Neuronal stem cell (in vitro differentiated cells): Measurements from ENCODE around the gene FAM81B. TPM values are rescaled to one million over a fixed set of nuclear protein-coding genes. Genes with fewer than 3 reads are reported as not detected.
"Not testable (repeated sequence)": the region's sequence is repeated elsewhere in the genome, so short reads cannot be mapped to it uniquely, and the experiment has no call there.

Experiments used
- DNase-seq: peaks from one replicate; pipeline ENCODE4 v3.0.0-alpha.2; 2013; ENCODE audit warnings: low spot score
- H2AFZ ChIP-seq: one replicate; pipeline ENCODE4 v1.6.1; 2013; ENCODE audit warnings: mild to moderate bottlenecking, low read length, inconsistent platforms
- H2AK5ac ChIP-seq: 2 replicates; pipeline ENCODE4 v1.6.1; 2013; ENCODE audit warnings: low read depth, mild to moderate bottlenecking, inconsistent platforms, low read length, moderate library complexity, mixed read lengths
- H2BK120ac ChIP-seq: 2 replicates; pipeline ENCODE4 v1.6.1; 2013; ENCODE audit warnings: low read depth, mild to moderate bottlenecking, inconsistent platforms, low read length, moderate library complexity, mixed read lengths
- H2BK12ac ChIP-seq: one replicate; pipeline ENCODE4 v1.6.1; 2013; ENCODE audit warnings: low read length, inconsistent platforms
- H2BK15ac ChIP-seq: 2 replicates; pipeline ENCODE4 v1.6.1; 2013; ENCODE audit warnings: mild to moderate bottlenecking, low read length, inconsistent platforms, mixed read lengths
- H2BK5ac ChIP-seq: one replicate; pipeline ENCODE4 v1.6.1; 2013; ENCODE audit warnings: inconsistent platforms, mild to moderate bottlenecking, low read length, moderate library complexity
- H3K14ac ChIP-seq: one replicate; pipeline ENCODE4 v1.6.1; 2013; ENCODE audit warnings: low read length, inconsistent platforms
- H3K18ac ChIP-seq: 2 replicates; pipeline ENCODE4 v1.6.1; 2013; ENCODE audit warnings: low read length, inconsistent platforms
- H3K23ac ChIP-seq: 2 replicates; pipeline ENCODE4 v1.6.1; 2013; ENCODE audit warnings: low read depth, mild to moderate bottlenecking, mixed read lengths, low read length, inconsistent platforms; ENCODE audit not compliant: poor library complexity
- H3K27ac ChIP-seq: replicated peaks from 3 replicates; pipeline ENCODE4 v1.5.1; 2013; ENCODE audit warnings: low read length, inconsistent platforms
- H3K27me3 ChIP-seq, 3 experiments: 2 replicates each; pipeline ENCODE4 v1.6.1; 2013; ENCODE audit warnings: low read length in 3 of 3, mild to moderate bottlenecking in 2 of 3, inconsistent platforms in 1 of 3, low read depth in 1 of 3, mixed read lengths in 1 of 3, moderate library complexity in 1 of 3; ENCODE audit not compliant: control insufficient read depth in 3 of 3, insufficient read depth in 3 of 3
- H3K36me3 ChIP-seq, 2 donors: replicated peaks in 1 of 2; 2 replicates each; pipeline ENCODE4 v1.6.1; 2013; ENCODE audit warnings: low read length in 2 of 2; ENCODE audit not compliant: control insufficient read depth in 2 of 2, insufficient read depth in 2 of 2
- H3K4ac ChIP-seq: 2 replicates; pipeline ENCODE4 v1.6.1; 2013; ENCODE audit warnings: inconsistent platforms, mild to moderate bottlenecking, low read length, moderate library complexity
- H3K4me1 ChIP-seq, 2 donors: 1 replicate in 1 of 2; 2 replicates in 1 of 2; pipeline ENCODE4 v1.6.1; 2013; ENCODE audit warnings: low read length in 2 of 2, low read depth in 1 of 2; ENCODE audit not compliant: control insufficient read depth in 2 of 2, insufficient read depth in 1 of 2
- H3K4me2 ChIP-seq: one replicate; pipeline ENCODE4 v1.6.1; 2013; ENCODE audit warnings: mild to moderate bottlenecking, low read length, inconsistent platforms; ENCODE audit not compliant: insufficient read depth, poor library complexity, severe bottlenecking
- H3K4me3 ChIP-seq, 2 donors: 2 replicates each; pipeline ENCODE4 v1.5.1; 2013; ENCODE audit warnings: low read length in 2 of 2, mild to moderate bottlenecking in 2 of 2, inconsistent platforms in 1 of 2, moderate library complexity in 1 of 2
- H3K79me1 ChIP-seq: one replicate; pipeline ENCODE4 v1.6.1; 2013; ENCODE audit warnings: low read depth, mild to moderate bottlenecking, inconsistent platforms, low read length, moderate library complexity
- H3K9ac ChIP-seq: one replicate; pipeline ENCODE4 v1.6.1; 2013; ENCODE audit warnings: mild to moderate bottlenecking, low read depth, low read length, inconsistent platforms; ENCODE audit not compliant: poor library complexity
- H3K9me3 ChIP-seq, 2 donors: replicated peaks in 1 of 2; 2 replicates each; pipeline versions ENCODE3 to v1.6.1; 2013; ENCODE audit warnings: low read length in 2 of 2, mild to moderate bottlenecking in 2 of 2, inconsistent platforms in 1 of 2, low read depth in 1 of 2, mixed read lengths in 1 of 2, moderate library complexity in 1 of 2; ENCODE audit not compliant: control insufficient read depth in 2 of 2, insufficient read depth in 1 of 2
- H4K8ac ChIP-seq: one replicate; pipeline ENCODE4 v1.6.1; 2013; ENCODE audit warnings: low read depth, mild to moderate bottlenecking, inconsistent platforms, low read length, moderate library complexity
- H4K91ac ChIP-seq: one replicate; pipeline ENCODE4 v1.6.1; 2013; ENCODE audit warnings: low read length, low read depth, mild to moderate bottlenecking, inconsistent platforms; ENCODE audit not compliant: poor library complexity
- WGBS, 2 donors: extraction: QIAGEN DNeasy Blood & Tissue Kit; methylation state at CpG; one replicate each; pipeline ENCODE4 v1.1.7; 2013; ENCODE audit warnings: missing lambda C conversion rate in 2 of 2, mixed read lengths in 1 of 2; ENCODE audit not compliant: insufficient read length in 2 of 2, insufficient replicate concordance in 1 of 2; ENCODE audit errors: extremely low coverage in 2 of 2; 5-methylcytosine and 5-hydroxymethylcytosine counted together
- polyA plus RNA-seq, 2 experiments: library from polyadenylated mRNA; stranded (reverse); fragments of 200-250 nt; gene quantifications; one replicate each; pipeline ENCODE4 v1.2.3, GENCODE V29; 2013

The FAM81B gene, protein sequence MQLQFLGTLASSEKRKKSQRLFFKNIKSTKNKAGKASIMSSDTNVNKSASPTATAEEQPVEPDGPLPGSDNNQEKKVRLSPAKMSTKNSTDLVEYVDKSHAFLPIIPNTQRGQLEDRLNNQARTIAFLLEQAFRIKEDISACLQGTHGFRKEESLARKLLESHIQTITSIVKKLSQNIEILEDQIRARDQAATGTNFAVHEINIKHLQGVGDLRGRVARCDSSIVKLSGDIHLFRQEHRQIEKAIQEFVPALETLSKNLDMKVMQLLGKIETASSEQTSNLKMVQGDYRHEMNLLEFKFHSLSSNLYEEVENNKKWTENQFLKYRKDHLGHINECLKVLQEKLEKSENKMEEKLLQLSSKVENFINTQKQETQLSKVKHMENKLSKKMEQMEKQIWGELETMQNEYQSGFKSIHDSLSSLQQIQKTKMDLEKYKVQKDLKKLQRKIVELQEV
- polyA plus RNA-seq (2013, experiment 1 of 2): 0.13 TPM
- 0.10 TPM for polyA plus RNA-seq (2013, experiment 2 of 2)

- H3K9me3 ChIP-seq: no peaks in the 10 kb centered on the region
- no peak within 1 kb of the TSS for H3K4me3 ChIP-seq
- no peak within 1 kb of the TSS for H2AK5ac ChIP-seq
- H2BK15ac ChIP-seq: no peak within 1 kb of the TSS
- H3K27ac ChIP-seq: no peak within 1 kb of the TSS
- H2AFZ ChIP-seq: no peak within 1 kb of the TSS
- no peak within 1 kb of the TSS for H3K9ac ChIP-seq
- no peak within 1 kb of the TSS for H4K91ac ChIP-seq
- H2BK12ac ChIP-seq: no peak within 1 kb of the TSS
- H2BK120ac ChIP-seq: no peak within 1 kb of the TSS
- no peak within 1 kb of the TSS for H3K4me2 ChIP-seq
- WGBS, 2 donors: no CpG with 5 or more reads among the region's 2 CpGs
- H3K4me1 ChIP-seq: peaks cover 0 to 6% of the 10 kb centered on the region in 2 donors
- no peak within 1 kb of the TSS for H3K18ac ChIP-seq
- H3K27me3 ChIP-seq: no peaks in the 10 kb centered on the region
- H3K79me1 ChIP-seq: no peaks in the 10 kb centered on the region
- no peaks in the 10 kb centered on the region for H3K36me3 ChIP-seq
- no peak within 1 kb of the TSS for H3K23ac ChIP-seq
- no peak within 1 kb of the TSS for H3K4ac ChIP-seq
- no peak within 1 kb of the TSS for H4K8ac ChIP-seq
- H2BK5ac ChIP-seq: no peak within 1 kb of the TSS
- no peak within 1 kb of the TSS for H3K14ac ChIP-seq
- no peak for DNase-seq
Observed at GRCh38 chr5:95390812-95391492, at the start of gene FAM81B. Gene FAM81B (plus strand): TSS chr5:95391366. CDS start chr5:95391390, 24 bp downstream.

DNA sequence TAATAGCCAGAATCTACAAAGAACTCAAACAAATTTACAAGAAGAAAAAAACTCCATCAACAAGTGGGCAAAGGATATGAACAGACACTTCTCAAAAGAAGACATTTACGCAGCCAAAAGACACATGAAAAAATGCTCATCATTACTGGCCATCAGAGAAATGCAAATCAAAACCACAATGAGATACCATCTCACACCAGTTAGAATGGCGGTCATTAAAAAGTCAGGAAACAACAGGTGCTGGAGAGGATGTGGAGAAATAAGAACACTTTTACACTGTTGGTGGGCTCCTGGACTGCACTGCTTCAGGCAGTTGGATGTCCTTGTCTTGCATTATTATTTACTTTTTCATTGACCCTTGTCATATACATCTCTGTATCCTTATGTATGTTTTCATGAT lies 49.7 kb upstream of the FAM81B start:
- not testable (repeated sequence) for H3K27ac ChIP-seq, H3K14ac ChIP-seq, H4K91ac ChIP-seq, H3K23ac ChIP-seq, H3K4me1 ChIP-seq, H2AFZ ChIP-seq, H3K9ac ChIP-seq, H3K4me2 ChIP-seq, H2BK12ac ChIP-seq, H2BK5ac ChIP-seq, H3K18ac ChIP-seq, H3K9me3 ChIP-seq, H3K27me3 ChIP-seq, H3K79me1 ChIP-seq, H3K36me3 ChIP-seq, H2BK120ac ChIP-seq, H4K8ac ChIP-seq, H2AK5ac ChIP-seq, H3K4me3 ChIP-seq, H2BK15ac ChIP-seq, DNase-seq, H3K4ac ChIP-seq
- no CpG with 5 or more reads among the region's 2 CpGs for WGBS, 2 donors

DNA sequence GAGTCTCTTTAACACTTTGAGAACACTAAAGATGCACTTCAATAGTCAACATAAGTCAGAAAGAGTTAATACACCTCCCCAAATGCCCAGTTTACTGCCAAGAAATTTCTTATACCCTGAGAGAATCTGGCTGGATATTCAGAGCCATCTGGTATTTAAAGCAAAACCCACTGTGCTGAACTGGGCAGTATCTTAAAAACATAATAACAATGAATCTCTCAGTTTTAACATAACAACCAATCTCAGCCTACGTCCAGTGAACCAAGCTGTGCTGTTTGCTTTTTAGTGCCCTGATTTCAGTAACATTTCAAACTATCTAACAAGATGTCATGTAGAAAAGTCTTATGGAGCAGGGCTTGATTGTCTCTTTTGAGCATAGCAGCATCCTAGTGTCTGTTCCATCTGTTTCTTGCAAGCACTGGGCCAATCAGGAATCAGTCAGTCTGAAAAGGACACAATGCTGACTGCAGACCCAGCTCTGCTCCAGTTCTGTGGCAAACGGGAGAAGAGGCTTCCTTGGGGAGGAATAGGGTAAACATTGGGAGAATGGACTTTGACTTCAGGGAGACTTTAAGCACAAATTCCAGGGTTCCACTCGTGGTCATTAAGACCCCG lies 43.6 kb upstream of the FAM81B start:
- Histone ChIP-seq H3K9ac (no peak overlapping the region), H3K18ac (no peak overlapping the region), H2BK120ac (no peak overlapping the region), H3K27ac (no peak overlapping the region), H3K36me3 (no peaks in the 10 kb centered on the region), H3K4me3 (no peak overlapping the region), H3K4me1 (no peaks in the 10 kb centered on the region), H3K23ac (no peak overlapping the region), H2AK5ac (no peak overlapping the region), H2AFZ (no peak overlapping the region), H2BK5ac (no peak overlapping the region), H3K4me2 (no peak overlapping the region), H2BK12ac (no peak overlapping the region), H3K79me1 (no peaks in the 10 kb centered on the region), H3K4ac (no peak overlapping the region), H3K9me3 (no peaks in the 10 kb centered on the region), H4K8ac (no peak overlapping the region), H4K91ac (no peak overlapping the region), H2BK15ac (no peak overlapping the region), H3K27me3 (peaks cover 0 to 6% (median 0%) of the 10 kb centered on the region in 3 experiments), H3K14ac (no peak overlapping the region)
- no CpG with 5 or more reads among the region's 4 CpGs for WGBS, 2 donors
- DNase-seq: no peak

DNA sequence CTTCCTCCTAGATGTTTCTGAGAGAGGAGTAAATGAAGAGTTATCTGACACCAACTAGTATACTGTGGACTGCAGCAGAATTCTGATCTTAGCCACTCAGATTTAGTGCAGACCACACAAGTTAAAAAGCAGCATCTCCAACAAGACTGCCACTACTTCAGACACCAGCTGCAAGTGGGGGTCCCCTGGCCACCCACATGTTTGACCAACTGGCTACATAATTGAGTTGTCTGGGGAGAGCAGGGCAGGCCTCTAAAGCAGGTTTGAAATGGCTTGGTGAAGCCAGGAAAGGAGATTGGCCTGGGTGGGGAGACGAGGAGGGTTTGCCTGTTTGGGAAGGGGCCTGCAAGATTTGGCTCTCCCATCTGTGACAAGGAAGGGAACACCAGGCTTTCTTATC lies 40.5 kb upstream of the FAM81B start:
- no peak overlapping the region for H3K4me3 ChIP-seq
- H3K4me2 ChIP-seq: no peak overlapping the region
- H3K79me1 ChIP-seq: no peaks in the 10 kb centered on the region
- H2BK12ac ChIP-seq: no peak overlapping the region
- peaks cover 0 to 6% (median 0%) of the 10 kb centered on the region in 3 experiments for H3K27me3 ChIP-seq
- no peak overlapping the region for H3K9ac ChIP-seq
- H3K14ac ChIP-seq: no peak overlapping the region
- H3K23ac ChIP-seq: no peak overlapping the region
- H3K27ac ChIP-seq: no peak overlapping the region
- no peak overlapping the region for H2BK5ac ChIP-seq
- WGBS, 2 donors: no CpG with 5 or more reads among the region's 1 CpG
- DNase-seq: no peak
- no peak overlapping the region for H2BK120ac ChIP-seq
- no peaks in the 10 kb centered on the region for H3K4me1 ChIP-seq
- no peak overlapping the region for H2AFZ ChIP-seq
- H3K9me3 ChIP-seq: no peaks in the 10 kb centered on the region
- no peaks in the 10 kb centered on the region for H3K36me3 ChIP-seq
- H3K18ac ChIP-seq: no peak overlapping the region
- no peak overlapping the region for H4K8ac ChIP-seq
- H2BK15ac ChIP-seq: no peak overlapping the region
- no peak overlapping the region for H3K4ac ChIP-seq
- no peak overlapping the region for H2AK5ac ChIP-seq
- H4K91ac ChIP-seq: no peak overlapping the region
